ENCODE data around the gene LRRK2.

GRCh38 chr12:40192704-40193255 lies 32.0 kb upstream of the LRRK2 start:
- TF ChIP-seq CTCF (IDR thresholded peaks at IDR 0.05) = no peak
- TF ChIP-seq POLR2A (IDR thresholded peaks at IDR 0.05; ENCODE audit: low read depth) = no peak
- TF ChIP-seq POLR2AphosphoS5 (IDR thresholded peaks at IDR 0.05) = no peak
- TF ChIP-seq EP300 (IDR thresholded peaks at IDR 0.05) = no peak
